NCI-H1092 treated with DMSO at 0.1 percent for 48 hours (cell line): Measurements from ENCODE around the gene CTR9.
A peak's percentile ranks its signal among the peaks of the same experiment; 100 is the strongest.

Experiments
- DNase-seq: peaks from one replicate; lab custom pipeline; 2025; lab: John Stamatoyannopoulos, UW

CTR9 gene

DNA sequence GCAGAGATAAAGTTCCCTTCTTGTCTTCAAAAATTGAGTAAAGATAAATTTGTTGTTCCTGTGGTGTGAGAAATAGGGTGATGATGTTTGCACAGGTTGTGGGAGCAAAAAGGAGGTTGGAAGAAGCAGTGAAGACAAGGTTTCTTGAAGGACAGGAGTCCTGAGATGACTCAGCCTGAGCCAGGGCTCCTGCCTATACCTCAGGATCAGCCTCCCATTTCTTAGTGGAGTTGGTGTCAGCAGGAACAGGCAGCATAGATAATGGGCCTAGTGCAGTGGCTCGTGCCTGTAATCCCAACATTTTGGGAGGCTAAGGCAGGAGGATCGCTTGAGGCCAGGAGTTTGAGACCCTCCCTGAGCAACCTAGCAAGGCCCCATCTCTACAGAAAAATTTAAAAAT is 29.0 kb downstream of the CTR9 start:
- no peak for DNase-seq

DNA sequence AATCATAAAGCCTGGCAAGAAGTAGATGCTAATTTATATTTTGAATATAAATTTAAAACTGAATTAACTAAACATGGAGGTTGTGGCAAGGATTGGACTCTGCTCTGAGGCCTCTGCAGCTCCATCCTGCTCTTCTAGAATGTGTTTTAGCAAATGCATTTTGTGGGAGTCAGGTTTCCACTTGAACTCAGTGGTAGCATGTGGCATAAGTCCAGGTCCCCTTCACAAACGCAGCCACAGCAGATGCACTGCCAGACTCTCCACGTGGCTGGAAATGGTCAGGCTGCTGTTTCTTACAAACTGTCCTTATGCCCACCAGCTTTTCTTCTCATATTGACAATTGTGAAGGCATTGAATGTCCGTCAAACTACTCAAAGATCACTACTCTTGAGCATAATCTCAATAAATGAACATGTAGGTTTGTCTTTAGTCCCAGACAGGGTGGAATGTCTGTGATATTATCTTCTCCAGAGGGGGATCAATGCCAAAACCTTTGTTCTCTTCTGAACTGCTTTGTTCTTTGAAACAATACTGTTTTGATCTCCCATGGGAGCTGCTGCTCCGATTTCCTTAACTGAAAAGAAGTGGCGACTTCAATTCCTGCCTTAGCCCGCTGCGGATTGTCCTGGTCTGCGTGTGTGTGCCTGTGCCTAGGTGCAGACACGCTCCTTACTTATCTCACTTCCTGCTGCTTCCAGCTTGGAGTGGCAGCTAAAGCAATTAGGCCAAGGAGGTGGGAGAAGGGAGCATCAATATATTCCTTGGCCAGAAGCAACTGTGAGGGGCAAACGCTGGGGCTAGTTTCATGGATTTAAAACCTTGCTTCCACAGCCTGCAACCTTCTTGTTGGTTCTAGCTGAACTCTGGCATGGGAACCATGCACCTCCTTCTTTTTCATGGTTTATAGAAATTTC is 33.4 kb downstream of the CTR9 start:
- peak; percentile 91 for DNase-seq

DNA sequence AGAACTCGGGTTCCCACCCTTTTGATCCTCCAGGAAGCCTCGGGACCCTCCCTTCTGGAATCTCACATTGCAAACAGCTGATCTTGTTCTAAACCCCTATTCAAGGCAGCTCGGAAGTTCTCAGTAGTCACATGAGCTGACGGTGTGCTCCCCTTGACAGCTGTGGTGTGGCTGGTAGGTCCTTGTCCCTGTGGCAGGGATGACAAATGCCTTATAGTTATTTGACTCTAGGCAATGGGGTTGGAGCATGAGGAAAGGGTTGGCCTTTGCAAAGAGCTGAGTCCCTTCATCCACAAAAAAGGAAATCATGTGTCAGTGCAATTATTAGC is 34.1 kb downstream of the CTR9 start:
- DNase-seq = no peak

GRCh38 chr11:10786451-10786850 is 35.4 kb downstream of the CTR9 start:
- no peak for DNase-seq

GRCh38 chr11:10792385-10793068 is 41.5 kb downstream of the CTR9 start:
- DNase-seq = peak; percentile 64

DNA sequence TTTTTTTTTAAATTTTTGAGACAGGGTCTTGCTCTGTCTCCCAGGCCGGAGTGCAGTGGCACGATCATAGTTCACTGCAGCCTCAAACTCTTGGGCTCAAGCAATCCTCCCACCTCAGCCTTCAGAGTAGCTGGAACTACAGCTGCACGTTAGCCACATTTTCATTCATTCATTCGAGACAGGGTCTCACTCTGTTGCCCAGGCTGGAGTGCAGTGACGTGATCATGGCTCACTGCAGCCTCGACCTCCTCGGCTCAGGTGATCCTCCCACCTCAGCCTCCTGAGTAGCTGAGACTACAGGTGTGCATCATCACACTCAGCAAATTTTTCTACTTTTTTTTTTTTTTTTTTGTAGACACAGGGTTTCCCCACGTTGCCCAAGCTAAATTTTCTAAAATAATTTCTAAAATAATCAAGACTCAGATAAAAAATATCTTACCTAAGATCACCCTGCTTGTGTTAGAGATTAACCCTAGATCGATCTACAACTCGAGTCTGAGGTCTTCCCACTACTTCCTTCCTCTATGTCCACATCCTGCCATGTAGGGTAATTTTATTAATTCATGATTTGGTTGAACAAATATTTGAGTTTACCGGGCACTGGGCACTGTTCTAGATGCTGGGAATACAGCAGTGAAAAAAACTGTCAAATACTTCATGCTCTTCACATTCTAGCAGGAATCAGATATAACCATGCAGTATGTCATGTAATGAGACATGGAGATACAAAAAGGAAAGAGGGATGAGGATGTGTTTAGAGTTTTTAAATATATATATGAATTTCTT is 42.6 kb downstream of the CTR9 start:
- no peak for DNase-seq

DNA sequence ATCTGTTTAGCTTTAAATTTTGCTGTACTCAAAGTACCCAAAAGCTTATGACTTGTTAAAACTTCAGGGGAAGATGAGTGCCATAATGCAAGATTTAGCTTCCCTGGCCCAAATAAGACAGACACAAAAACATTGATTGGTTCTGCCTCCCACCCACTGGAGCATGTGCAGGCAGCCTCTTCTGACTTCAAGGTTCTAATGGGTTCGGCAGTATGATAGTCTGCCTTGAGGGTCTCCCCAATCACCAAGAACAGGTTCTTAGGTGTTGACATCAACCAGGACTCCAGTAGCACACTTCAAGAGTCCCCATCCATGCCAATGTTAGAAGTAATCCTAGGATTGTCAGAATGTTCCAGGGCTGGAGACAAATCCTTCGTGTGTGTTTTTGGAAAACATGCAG is 45.1 kb downstream of the CTR9 start:
- no peak for DNase-seq

DNA sequence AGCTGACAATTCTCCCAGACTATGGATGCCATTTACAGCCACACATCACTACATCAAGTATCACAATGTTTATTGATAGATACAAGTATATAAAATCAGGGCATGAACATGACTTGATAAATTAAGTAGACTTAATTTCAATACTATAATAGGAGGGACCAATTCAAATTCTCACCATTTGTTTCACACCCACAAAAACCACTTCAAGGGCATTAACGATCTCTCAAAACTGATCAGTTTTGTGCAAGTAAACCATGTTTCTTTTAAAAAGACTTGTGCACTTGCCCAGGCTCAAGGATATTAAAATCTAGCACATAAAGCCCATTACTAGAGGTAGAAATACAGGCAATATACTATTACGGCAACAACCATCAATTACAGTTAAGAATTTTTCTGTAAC is 46.0 kb downstream of the CTR9 start:
- DNase-seq = no peak

DNA sequence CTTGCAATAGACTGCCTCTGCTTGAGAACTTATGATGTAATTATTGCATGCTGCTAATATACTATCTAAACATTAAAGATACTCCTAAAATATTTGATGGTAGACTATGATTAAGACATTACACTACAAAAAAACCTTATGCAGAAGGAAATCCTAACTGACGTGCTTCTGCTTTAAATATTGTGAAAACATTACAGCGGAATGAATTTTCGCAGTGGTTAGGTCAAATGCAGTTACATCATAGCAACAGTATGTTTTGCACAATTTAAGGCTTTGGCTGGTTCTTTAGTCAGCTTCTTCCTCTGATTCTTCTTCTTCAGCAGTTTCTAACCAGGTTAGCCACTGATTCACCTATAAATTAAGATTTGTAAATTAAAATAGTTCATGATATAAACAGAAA is 46.5 kb downstream of the CTR9 start:
- no peak for DNase-seq

- DNase-seq = no peak
Observed at GRCh38 chr11:10798330-10798928, 47.4 kb downstream of the CTR9 start.

DNA sequence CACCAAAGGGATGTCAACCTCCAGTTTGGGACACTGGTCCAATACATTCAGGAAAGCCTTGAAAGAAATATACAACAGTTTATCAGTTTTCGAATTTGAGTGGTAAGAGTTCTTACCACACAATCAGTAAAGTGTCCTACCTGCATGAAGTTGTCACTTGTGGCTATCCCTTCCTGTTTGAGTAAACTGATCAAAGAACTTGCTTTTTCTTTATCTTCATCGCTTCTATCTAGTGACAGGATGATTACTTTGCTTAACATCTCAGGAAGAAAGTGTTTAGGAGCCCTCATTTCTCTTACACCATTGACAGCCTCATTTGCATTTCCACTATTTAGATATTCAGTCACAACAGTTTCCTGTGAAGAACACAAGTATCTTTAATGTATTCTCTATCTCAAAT is 49.2 kb downstream of the CTR9 start:
- DNase-seq = no peak

GRCh38 chr11:10803676-10804075 is 52.6 kb downstream of the CTR9 start:
- no peak for DNase-seq

GRCh38 chr11:10805741-10806140 is 54.7 kb downstream of the CTR9 start:
- DNase-seq = no peak

DNA sequence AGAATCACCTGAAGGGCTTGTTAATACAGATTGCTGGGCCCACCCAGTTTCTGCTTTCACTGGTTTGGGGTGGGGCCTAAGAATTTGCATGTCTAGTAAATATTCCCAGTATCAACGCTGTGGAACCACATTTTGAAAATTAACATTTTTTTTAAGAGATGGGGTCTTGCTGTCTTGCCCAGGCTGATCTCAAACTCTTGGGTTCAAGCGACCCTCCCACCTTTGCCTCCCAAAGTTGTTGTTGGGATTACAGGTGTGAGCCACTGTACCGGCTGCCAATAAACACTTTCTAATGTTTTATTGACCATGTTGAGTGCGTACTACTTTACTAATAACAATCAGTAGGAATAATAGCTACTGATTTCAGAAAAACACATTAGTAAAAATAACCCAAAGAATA is 55.2 kb downstream of the CTR9 start:
- DNase-seq = no peak

DNA sequence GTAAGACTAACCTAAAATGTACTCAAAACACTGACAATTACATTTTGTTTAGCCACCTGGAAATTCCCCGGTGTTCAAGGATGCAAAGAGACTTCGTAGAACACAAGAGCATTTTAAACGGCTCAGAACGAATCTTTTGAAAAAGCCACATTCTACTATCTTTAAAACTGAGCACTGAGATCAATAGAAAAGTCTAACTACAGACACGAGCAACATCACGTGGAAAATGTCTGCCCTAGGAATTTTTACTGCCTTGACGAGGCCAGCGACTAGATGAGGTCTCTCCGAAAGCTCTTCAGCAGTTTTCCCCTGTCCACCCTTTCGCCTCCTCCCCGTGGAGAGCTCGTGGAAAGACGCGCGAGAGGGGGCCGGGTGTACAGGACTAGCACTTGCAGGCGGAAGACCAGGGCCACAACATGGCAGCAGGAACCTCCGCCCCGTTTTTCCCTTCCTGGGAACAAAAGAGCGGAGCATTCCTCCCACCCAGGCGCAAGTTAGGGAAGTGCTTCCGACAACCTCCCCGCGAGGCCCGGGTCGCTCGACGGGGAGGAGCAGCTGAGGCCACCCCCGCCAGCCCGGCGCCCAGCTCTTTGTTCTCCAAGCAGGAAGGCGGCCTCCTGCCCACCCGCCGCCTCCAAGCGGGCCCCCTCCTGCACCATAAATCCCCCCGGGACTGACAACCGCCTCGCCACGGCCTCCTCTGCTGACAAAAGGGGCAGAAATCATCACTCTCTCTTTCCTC is 56.6 kb downstream of the CTR9 start:
- peak; percentile 69 for DNase-seq

GRCh38 chr11:10808235-10808552 is 57.1 kb downstream of the CTR9 start:
- no peak for DNase-seq

DNA sequence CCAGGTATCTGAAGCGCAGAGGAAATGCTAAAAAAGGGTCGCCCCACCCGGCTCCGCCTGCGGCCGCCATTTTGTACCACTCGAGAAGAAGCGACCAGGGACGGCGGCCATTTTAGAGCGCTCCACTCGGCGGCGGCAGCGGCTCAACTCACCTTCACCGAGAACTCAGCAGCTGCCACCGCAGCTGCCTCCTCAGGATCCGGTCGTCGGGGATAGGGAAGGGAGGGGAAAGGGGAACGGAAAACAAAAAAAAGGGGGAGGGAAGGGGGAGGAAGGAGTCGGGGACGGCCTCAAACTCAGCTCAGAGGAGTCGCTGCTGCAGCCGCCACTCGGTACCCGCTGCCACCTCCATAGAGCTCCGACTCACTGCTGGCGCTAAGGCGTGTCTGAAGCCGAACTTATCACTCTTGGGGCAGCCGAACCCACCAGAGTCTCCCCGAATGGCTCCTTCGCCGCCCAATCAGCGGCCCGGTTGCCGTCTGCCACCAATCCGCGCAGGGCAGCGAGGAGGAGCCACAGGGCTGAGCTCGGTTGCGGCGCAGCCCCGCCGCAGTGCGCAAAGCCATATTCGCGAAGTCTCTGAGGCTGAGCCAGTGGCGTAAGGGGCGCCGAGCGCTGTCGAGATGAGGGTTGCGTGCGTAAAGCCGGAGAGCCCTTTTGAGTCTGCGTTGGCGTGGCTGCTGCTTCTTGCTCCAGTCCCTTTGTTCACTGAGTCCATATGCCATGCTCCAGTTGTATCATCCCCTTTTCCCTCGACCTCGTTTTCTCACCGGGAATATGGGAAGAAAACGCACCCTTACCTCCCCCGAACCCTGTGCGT is 57.7 kb downstream of the CTR9 start, which contains the start of gene EIF4G2:
Gene EIF4G2 (minus strand): TSS at position 374 of the 820 bp plus-strand sequence.
- DNase-seq = peak; percentile 99

DNA sequence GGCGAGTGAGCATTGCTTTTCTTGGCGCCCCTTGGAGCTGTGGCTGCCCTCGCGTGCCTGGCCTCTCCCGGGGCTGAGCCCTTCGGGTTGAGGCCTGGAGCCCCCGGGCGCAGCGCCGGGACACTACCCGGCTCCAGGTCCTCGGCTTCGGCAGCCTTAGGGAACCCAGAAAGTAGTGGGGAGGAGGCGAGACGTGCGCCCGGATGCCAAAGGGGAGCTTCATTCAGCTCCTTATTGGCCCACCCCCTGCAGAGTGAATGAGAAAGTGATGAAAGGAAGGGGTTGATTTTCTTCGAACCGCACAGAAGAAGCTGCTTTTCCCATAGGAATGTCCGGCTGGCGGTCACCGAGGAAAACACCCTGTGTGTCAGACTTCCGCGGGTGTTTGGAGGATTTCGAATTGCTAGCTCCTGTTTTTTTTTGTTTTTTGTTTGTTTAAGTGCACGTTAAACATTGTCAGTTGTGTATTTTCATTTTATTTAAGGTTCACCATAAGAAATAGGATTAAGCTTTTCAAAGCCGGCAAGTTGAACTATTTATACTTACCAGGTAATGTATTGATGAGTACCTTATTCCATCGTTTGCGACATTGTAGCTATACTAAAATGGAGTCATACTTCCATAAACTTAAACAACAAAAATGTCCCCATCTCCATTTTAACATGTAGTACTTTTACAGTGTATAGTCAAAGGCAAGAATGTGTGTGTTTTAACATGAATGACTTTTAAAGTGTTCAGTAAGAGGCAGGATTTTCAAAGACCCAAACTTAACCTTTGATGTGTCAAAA is 58.5 kb downstream of the CTR9 start:
- DNase-seq = peak; percentile 52

DNA sequence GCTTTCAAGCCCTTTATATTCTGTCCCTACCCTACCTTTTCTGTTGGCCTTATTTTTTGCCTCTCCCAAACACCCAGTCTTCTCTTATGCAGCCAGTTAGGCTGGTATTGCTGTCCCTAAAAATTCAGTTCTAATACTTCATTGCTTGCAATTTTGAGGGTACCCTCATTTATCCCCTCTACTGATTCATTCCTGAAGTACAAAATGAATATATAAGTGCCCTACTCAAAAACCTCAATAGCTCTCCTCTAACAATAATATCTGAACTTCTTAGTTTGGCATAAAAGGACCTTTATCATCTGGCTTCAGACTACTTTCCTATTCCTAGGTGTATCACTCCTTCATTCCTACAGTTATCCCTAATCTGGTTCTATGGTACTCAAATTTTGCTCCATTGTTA is 62.9 kb downstream of the CTR9 start:
- DNase-seq = no peak

- no peak for DNase-seq
Observed at GRCh38 chr11:10818594-10818993, 67.5 kb downstream of the CTR9 start.
